Thoracic aorta (tissue), 2 donors: ENCODE measurements around the gene DTNB. TPM values are rescaled to one million over a fixed set of nuclear protein-coding genes. Genes with fewer than 3 reads are reported as not detected.

Experiments used
- ATAC-seq: fragments of 150-250 bp; one replicate; pipeline ENCODE4 v1.8.0; 2017; ENCODE audit warnings: low read depth; ENCODE audit not compliant: insufficient number of reproducible peaks, low FRiP score
- DNase-seq: peaks from one replicate; pipeline ENCODE4 v3.0.0-alpha.2; 2020; ENCODE audit warnings: low spot score
- H3K27ac ChIP-seq, 2 donors: fragments of 200-600 bp; sonication (generic); 1 replicate in 1 of 2; 2 replicates in 1 of 2; pipeline ENCODE4 v1.5.1; 2016; ENCODE audit warnings: mild to moderate bottlenecking in 2 of 2, moderate library complexity in 2 of 2
- H3K27me3 ChIP-seq: fragments of 200-600 bp; sonication (generic); replicated peaks from 2 replicates; pipeline ENCODE4 v1.6.0; 2016; ENCODE audit warnings: mild to moderate bottlenecking; ENCODE audit not compliant: insufficient read depth
- H3K36me3 ChIP-seq: fragments of 200-600 bp; sonication (generic); one replicate; pipeline ENCODE4 v1.5.1; 2016
- H3K4me1 ChIP-seq, 2 donors: fragments of 200-600 bp; sonication (generic); 1 replicate in 1 of 2; 2 replicates in 1 of 2; pipeline versions ENCODE4 v1.5.1 to v1.6.0; 2016; ENCODE audit warnings: low read depth in 2 of 2, mild to moderate bottlenecking in 1 of 2; ENCODE audit not compliant: control insufficient read depth in 1 of 2
- H3K4me3 ChIP-seq: fragments of 200-600 bp; sonication (generic); 2 replicates; pipeline ENCODE4 v1.5.1; 2016; ENCODE audit warnings: mild to moderate bottlenecking
- H3K9me3 ChIP-seq: fragments of 200-600 bp; sonication (generic); 2 replicates; pipeline ENCODE4 v1.5.1; 2016
- CTCF ChIP-seq: fragments of 200-600 bp; sonication (generic); IDR thresholded peaks from one replicate; pipeline ENCODE4 v1.5.1; 2019; ENCODE audit warnings: antibody characterized with exemption
- total RNA-seq, 2 donors: library from RNA; depleted of rRNA; stranded (reverse); fragments of >200 nt; gene quantifications; one replicate each; pipeline versions ENCODE4 v1.1.0 to v1.2.3, GENCODE V29; 2016

The DTNB gene
- total RNA-seq, 2 donors from 2014 or later = 16.3 to 76.2 TPM

- H3K27ac ChIP-seq = no peak overlapping the region
These were observed 211.4 kb downstream of the DTNB start for GRCh38 chr2:25462021-25462420.

GRCh38 chr2:25460261-25460905 is 213.0 kb downstream of the DTNB start:
- no peaks in the 10 kb centered on the region for H3K9me3 ChIP-seq
- H3K36me3 ChIP-seq = no peaks in the 10 kb centered on the region
- H3K27me3 ChIP-seq = no peaks in the 10 kb centered on the region
- H3K4me1 ChIP-seq = no peaks in the 10 kb centered on the region
- H3K4me3 ChIP-seq = no peak overlapping the region
- no peak for TF ChIP-seq CTCF
- DNase-seq (no peak), ATAC-seq (no peak)
- no peak overlapping the region for H3K27ac ChIP-seq

More at GRCh38 chr2:25462021-25462420, 211.4 kb downstream of the DTNB start:
- Histone ChIP-seq H3K4me3 (no peak overlapping the region), H3K36me3 (no peaks in the 10 kb centered on the region), H3K4me1 (no peaks in the 10 kb centered on the region), H3K9me3 (no peaks in the 10 kb centered on the region), H3K27me3 (no peaks in the 10 kb centered on the region)
- TF ChIP-seq CTCF = no peak
- DNase-seq = no peak
- no peak for ATAC-seq

GRCh38 chr2:25454824-25455611 is 218.4 kb downstream of the DTNB start:
- TF ChIP-seq CTCF = no peak
- no peaks in the 10 kb centered on the region for H3K9me3 ChIP-seq
- H3K27me3 ChIP-seq = no peaks in the 10 kb centered on the region
- H3K27ac ChIP-seq = no peak overlapping the region
- H3K4me3 ChIP-seq = no peak overlapping the region
- H3K36me3 ChIP-seq = no peaks in the 10 kb centered on the region
- DNase-seq (no peak), ATAC-seq (no peak)
- H3K4me1 ChIP-seq = peaks cover 8 to 10% of the 10 kb centered on the region in 2 donors

- Histone ChIP-seq H3K36me3 (no peaks in the 10 kb centered on the region), H3K4me3 (no peak overlapping the region), H3K27ac (peak overlapping the region in 1 of 2 donors; percentile 35), H3K9me3 (no peaks in the 10 kb centered on the region), H3K4me1 (peaks cover 8 to 17% of the 10 kb centered on the region in 2 donors), H3K27me3 (no peaks in the 10 kb centered on the region)
- ATAC-seq (no peak), DNase-seq (no peak)
- no peak for TF ChIP-seq CTCF
These were observed 220.0 kb downstream of the DTNB start for GRCh38 chr2:25453199-25453905.

GRCh38 chr2:25448808-25449207 is 224.6 kb downstream of the DTNB start:
- Histone ChIP-seq H3K4me3 (no peak overlapping the region), H3K27me3 (no peaks in the 10 kb centered on the region), H3K36me3 (no peaks in the 10 kb centered on the region), H3K27ac (no peak overlapping the region), H3K4me1 (peaks cover 8 to 17% of the 10 kb centered on the region in 2 donors), H3K9me3 (no peaks in the 10 kb centered on the region)
- ATAC-seq (no peak), DNase-seq (no peak)
- TF ChIP-seq CTCF = no peak
